MM.1S (cell line): Measurements from ENCODE around the gene EPB42.

ENCODE experiments used
- DNase-seq: peaks from one replicate; pipeline ENCODE4 v3.0.0-alpha.2; 2015
- H2AFZ ChIP-seq: fragments of 300-600 bp; sonication (generic); 2 replicates; pipeline ENCODE4 v1.6.0; 2016; ENCODE audit warnings: antibody characterized with exemption, low read length
- H3F3A ChIP-seq: fragments of 300-600 bp; sonication (generic); 2 replicates; pipeline ENCODE4 v1.6.1; 2016; ENCODE audit warnings: mild to moderate bottlenecking, antibody characterized with exemption, low read length, moderate library complexity, mixed read lengths; ENCODE audit not compliant: insufficient read depth
- H3K27ac ChIP-seq: fragments of 300-600 bp; sonication (generic); 2 replicates; pipeline ENCODE4 v1.5.1; 2016; ENCODE audit warnings: mild to moderate bottlenecking, low read length
- H3K27me3 ChIP-seq: fragments of 300-600 bp; sonication (generic); replicated peaks from 2 replicates; pipeline ENCODE4 v1.6.0; 2016; ENCODE audit warnings: low read length; ENCODE audit not compliant: insufficient read depth
- H3K36me3 ChIP-seq: fragments of 300-600 bp; sonication (generic); replicated peaks from 2 replicates; pipeline ENCODE4 v1.6.1; 2016; ENCODE audit warnings: mild to moderate bottlenecking, low read length, mixed read lengths; ENCODE audit not compliant: insufficient read depth
- H3K4me1 ChIP-seq: fragments of 300-600 bp; sonication (generic); 2 replicates; pipeline ENCODE4 v1.6.1; 2016; ENCODE audit warnings: low read length, mixed read lengths
- H3K4me2 ChIP-seq: fragments of 300-600 bp; sonication (generic); 2 replicates; pipeline ENCODE4 v1.6.0; 2016; ENCODE audit warnings: low read depth, low read length
- H3K4me3 ChIP-seq: fragments of 300-600 bp; sonication (generic); 2 replicates; pipeline ENCODE4 v1.5.1; 2016; ENCODE audit warnings: low read length, mixed read lengths
- H3K79me2 ChIP-seq: fragments of 300-600 bp; sonication (generic); 2 replicates; pipeline ENCODE4 v1.6.1; 2016; ENCODE audit warnings: mixed run types, low read length, mixed read lengths
- H3K9ac ChIP-seq: fragments of 300-600 bp; sonication (generic); 2 replicates; pipeline ENCODE4 v1.6.1; 2016; ENCODE audit warnings: low read length, mixed read lengths
- H3K9me2 ChIP-seq: fragments of 300-600 bp; sonication (generic); replicated peaks from 2 replicates; pipeline ENCODE4 v1.6.1; 2016; ENCODE audit warnings: mild to moderate bottlenecking, low read length, mixed read lengths; ENCODE audit not compliant: insufficient read depth
- H3K9me3 ChIP-seq: fragments of 300-600 bp; sonication (generic); replicated peaks from 2 replicates; pipeline ENCODE4 v1.6.1; 2016; ENCODE audit warnings: mild to moderate bottlenecking, low read length, mixed read lengths; ENCODE audit not compliant: insufficient read depth
- H4K20me1 ChIP-seq: fragments of 300-600 bp; sonication (generic); 2 replicates; pipeline ENCODE4 v1.6.1; 2016; ENCODE audit warnings: mild to moderate bottlenecking, low read length, moderate library complexity, mixed read lengths; ENCODE audit not compliant: insufficient read depth
- CTCF ChIP-seq: fragments of 300-600 bp; sonication (generic); IDR thresholded peaks from 2 replicates; pipeline ENCODE4 v1.5.1; 2016; ENCODE audit warnings: antibody characterized with exemption, low read length, mixed read lengths
- EZH2 ChIP-seq: fragments of 300-600 bp; sonication (generic); optimal IDR thresholded peaks from 2 replicates; pipeline ENCODE3; 2017; ENCODE audit warnings: low read depth, mild to moderate bottlenecking, antibody characterized with exemption, low read length, mixed read lengths
- EZH2phosphoT487 ChIP-seq: fragments of 300-600 bp; sonication (generic); IDR thresholded peaks from 2 replicates; pipeline ENCODE4 v1.6.1; 2018; ENCODE audit warnings: antibody characterized with exemption, low read length

The EPB42 gene

GRCh38 chr15:43221422-43221821 lies 604 bp upstream of the EPB42 start:
- H3F3A ChIP-seq, result no peaks in the 10 kb centered on the region
- no peaks in the 10 kb centered on the region for H3K36me3 ChIP-seq
- no peak overlapping the region for H3K27ac ChIP-seq
- H4K20me1 ChIP-seq, result no peaks in the 10 kb centered on the region
- TF ChIP-seq CTCF, result no peak
- no peak for TF ChIP-seq EZH2phosphoT487
- no peak for TF ChIP-seq EZH2
- H3K79me2 ChIP-seq, result no peaks in the 10 kb centered on the region
- no peak overlapping the region for H3K4me2 ChIP-seq
- no peaks in the 10 kb centered on the region for H3K9me2 ChIP-seq
- H3K9ac ChIP-seq, result no peak overlapping the region
- DNase-seq, result no peak
- no peaks in the 10 kb centered on the region for H3K4me1 ChIP-seq
- H3K27me3 ChIP-seq, result no peaks in the 10 kb centered on the region
- H3K4me3 ChIP-seq, result no peak overlapping the region
- no peaks in the 10 kb centered on the region for H3K9me3 ChIP-seq
- H2AFZ ChIP-seq, result no peak overlapping the region

GRCh38 chr15:43219929-43220928 lies 589 bp downstream of the EPB42 start:
- H3K9ac ChIP-seq, result no peak overlapping the region
- no peaks in the 10 kb centered on the region for H3K27me3 ChIP-seq
- H3K9me3 ChIP-seq, result no peaks in the 10 kb centered on the region
- H3K36me3 ChIP-seq, result no peaks in the 10 kb centered on the region
- H3K27ac ChIP-seq, result no peak overlapping the region
- no peak for DNase-seq
- H3K79me2 ChIP-seq, result no peaks in the 10 kb centered on the region
- H3K4me1 ChIP-seq, result no peaks in the 10 kb centered on the region
- H3K9me2 ChIP-seq, result no peaks in the 10 kb centered on the region
- H3K4me2 ChIP-seq, result no peak overlapping the region
- H2AFZ ChIP-seq, result no peak overlapping the region
- no peaks in the 10 kb centered on the region for H3F3A ChIP-seq
- TF ChIP-seq EZH2phosphoT487, result no peak
- no peak for TF ChIP-seq EZH2
- no peak for TF ChIP-seq CTCF
- H4K20me1 ChIP-seq, result no peaks in the 10 kb centered on the region
- H3K4me3 ChIP-seq, result no peak overlapping the region

- no peaks in the 10 kb centered on the region for H3K27me3 ChIP-seq
- no peak overlapping the region for H3K4me2 ChIP-seq
- H3K79me2 ChIP-seq, result no peaks in the 10 kb centered on the region
- H2AFZ ChIP-seq, result no peak overlapping the region
- H3K9me3 ChIP-seq, result no peaks in the 10 kb centered on the region
- no peaks in the 10 kb centered on the region for H3K9me2 ChIP-seq
- no peaks in the 10 kb centered on the region for H3F3A ChIP-seq
- no peak for DNase-seq
- H3K4me3 ChIP-seq, result no peak overlapping the region
- TF ChIP-seq EZH2 (no peak), EZH2phosphoT487 (no peak), CTCF (no peak)
- no peaks in the 10 kb centered on the region for H3K4me1 ChIP-seq
- no peaks in the 10 kb centered on the region for H4K20me1 ChIP-seq
- H3K9ac ChIP-seq, result no peak overlapping the region
- H3K36me3 ChIP-seq, result no peaks in the 10 kb centered on the region
- no peak overlapping the region for H3K27ac ChIP-seq
These were observed 1.7 kb downstream of the EPB42 start for GRCh38 chr15:43218908-43219706.
